CD14-positive monocyte (primary cell): ENCODE measurements around the gene PTPRN2. TPM values are rescaled to one million over a fixed set of nuclear protein-coding genes. Genes with fewer than 3 reads are reported as not detected.

ENCODE experiments used
- DNase-seq, 3 donors: peaks; one replicate each; pipeline ENCODE4 v3.0.0-alpha.2; 2011 to 2022
- H2AFZ ChIP-seq: 2 replicates; pipeline ENCODE4 v1.6.0; 2012; ENCODE audit warnings: mild to moderate bottlenecking, low read depth, low read length, inconsistent platforms; ENCODE audit not compliant: insufficient read depth, poor library complexity, severe bottlenecking
- H3K27ac ChIP-seq, 2 donors: 1 replicate in 1 of 2; 2 replicates in 1 of 2; pipeline ENCODE4 v1.5.1; 2012 to 2013; ENCODE audit warnings: low read length in 2 of 2, control low read depth in 1 of 2, inconsistent platforms in 1 of 2, low read depth in 1 of 2, mild to moderate bottlenecking in 1 of 2
- H3K27me3 ChIP-seq, 2 donors: one replicate each; pipeline versions ENCODE4 v1.6.0 to v1.6.1; 2011 to 2013; ENCODE audit warnings: low read length in 2 of 2; ENCODE audit not compliant: control insufficient read depth in 2 of 2, insufficient read depth in 2 of 2
- H3K36me3 ChIP-seq, 2 donors: replicated peaks in 1 of 2; 1 replicate in 1 of 2; 2 replicates in 1 of 2; pipeline versions ENCODE4 v1.5.1 to v1.6.1; 2012 to 2013; ENCODE audit warnings: low read length in 2 of 2, control low read depth in 1 of 2, inconsistent platforms in 1 of 2, mild to moderate bottlenecking in 1 of 2; ENCODE audit not compliant: insufficient read depth in 2 of 2, control insufficient read depth in 1 of 2
- H3K4me1 ChIP-seq, 2 donors: 1 replicate in 1 of 2; 2 replicates in 1 of 2; pipeline versions ENCODE4 v1.5.1 to v1.6.1; 2012 to 2013; ENCODE audit warnings: low read length in 2 of 2, control low read depth in 1 of 2, inconsistent platforms in 1 of 2, mild to moderate bottlenecking in 1 of 2, moderate library complexity in 1 of 2; ENCODE audit not compliant: insufficient read depth in 2 of 2, control insufficient read depth in 1 of 2
- H3K4me2 ChIP-seq: replicated peaks from 2 replicates; pipeline ENCODE3; 2012; ENCODE audit warnings: low read length, moderate library complexity, mild to moderate bottlenecking; ENCODE audit not compliant: poor library complexity, severe bottlenecking; ENCODE audit errors: extremely low read depth
- H3K4me3 ChIP-seq, 3 experiments: fragments of 200-600 bp in 1 of 3; sonication (generic) in 1 of 3; replicated peaks in 1 of 3; 1 replicate in 2 of 3; 2 replicates in 1 of 3; pipeline ENCODE4 v1.5.1; 2011 to 2013; ENCODE audit warnings: low read length in 3 of 3, mild to moderate bottlenecking in 3 of 3, control low read depth in 2 of 3, low read depth in 2 of 3, inconsistent platforms in 1 of 3, moderate library complexity in 1 of 3
- H3K79me2 ChIP-seq: 2 replicates; pipeline ENCODE4 v1.6.0; 2012; ENCODE audit warnings: mild to moderate bottlenecking, control low read depth, inconsistent platforms, low read length, moderate library complexity; ENCODE audit not compliant: insufficient read depth
- H3K9ac ChIP-seq: 2 replicates; pipeline ENCODE4 v1.6.0; 2017; ENCODE audit warnings: low read length, mild to moderate bottlenecking; ENCODE audit not compliant: insufficient read depth, poor library complexity, severe bottlenecking
- H3K9me3 ChIP-seq, 2 donors: replicated peaks in 1 of 2; 1 replicate in 1 of 2; 2 replicates in 1 of 2; pipeline versions ENCODE4 v1.5.1 to v1.6.1; 2012 to 2013; ENCODE audit warnings: low read length in 2 of 2, control low read depth in 1 of 2; ENCODE audit not compliant: control insufficient read depth in 1 of 2, insufficient read depth in 1 of 2
- H4K20me1 ChIP-seq: 2 replicates; pipeline ENCODE4 v1.6.0; 2012; ENCODE audit warnings: mild to moderate bottlenecking, low read length, control low read depth, moderate library complexity; ENCODE audit not compliant: insufficient read depth
- H3K27ac Mint-ChIP-seq, 7 donors: one replicate each; pipeline ENCODE4 v1.8.0; 2020; ENCODE audit warnings: mild to moderate bottlenecking in 7 of 7, mixed read lengths in 7 of 7, moderate library complexity in 6 of 7, inconsistent platforms in 2 of 7
- H3K27me3 Mint-ChIP-seq, 3 donors: one replicate each; pipeline ENCODE4 v1.8.0; 2021 to 2022; ENCODE audit warnings: low read depth in 3 of 3, mild to moderate bottlenecking in 3 of 3, mixed read lengths in 3 of 3, moderate library complexity in 3 of 3, inconsistent platforms in 1 of 3
- H3K36me3 Mint-ChIP-seq, 2 donors: one replicate each; pipeline ENCODE4 v1.8.0; 2020; ENCODE audit warnings: mixed read lengths in 2 of 2, inconsistent platforms in 1 of 2, mild to moderate bottlenecking in 1 of 2
- H3K4me1 Mint-ChIP-seq: one replicate; pipeline ENCODE4 v1.8.0; 2020; ENCODE audit warnings: mild to moderate bottlenecking, mixed read lengths
- H3K4me3 Mint-ChIP-seq, 2 donors: one replicate each; pipeline ENCODE4 v1.8.0; 2020; ENCODE audit warnings: mild to moderate bottlenecking in 2 of 2, mixed read lengths in 2 of 2, moderate library complexity in 1 of 2
- H3K9me3 Mint-ChIP-seq, 7 donors: one replicate each; pipeline ENCODE4 v1.8.0; 2020 to 2022; ENCODE audit warnings: mixed read lengths in 7 of 7, mild to moderate bottlenecking in 6 of 7, moderate library complexity in 6 of 7, inconsistent platforms in 2 of 7
- WGBS: methylation state at CpG from one replicate; pipeline ENCODE4 v1.1.5; 2013; ENCODE audit warnings: missing lambda C conversion rate; ENCODE audit not compliant: insufficient coverage; 5-methylcytosine and 5-hydroxymethylcytosine counted together
- intact Hi-C, 2 donors: fragments of 100-400 bp; cut with micrococcal nuclease; formaldehyde crosslinking; loops; one replicate each; pipeline versions ENCODE4 v1.15.0 to v1.15.1; 2023
- polyA plus RNA-seq, 3 donors: library from polyadenylated mRNA; depleted of rRNA in 1 of 3; unstranded in 2 of 3; stranded (reverse) in 1 of 3; fragments of 300-500 nt in 2 of 3; fragments of >200 nt in 1 of 3; fragmentation: Illumina TruSeq in 2 of 3; gene quantifications; 1 replicate in 2 of 3; 2 replicates in 1 of 3; pipeline ENCODE4 v1.2.3, GENCODE V29; 2012 to 2021
- TF ChIP-seq, protein P1 (sequence below): fragments of 200-600 bp; IDR thresholded peaks from one replicate; pipeline ENCODE4 v1.8.0; 2022; ENCODE audit warnings: antibody characterized with exemption, mild to moderate bottlenecking

The PTPRN2 gene
- polyA plus RNA-seq, 3 donors, result 0.25 to 1.4 (median 0.97) TPM

DNA sequence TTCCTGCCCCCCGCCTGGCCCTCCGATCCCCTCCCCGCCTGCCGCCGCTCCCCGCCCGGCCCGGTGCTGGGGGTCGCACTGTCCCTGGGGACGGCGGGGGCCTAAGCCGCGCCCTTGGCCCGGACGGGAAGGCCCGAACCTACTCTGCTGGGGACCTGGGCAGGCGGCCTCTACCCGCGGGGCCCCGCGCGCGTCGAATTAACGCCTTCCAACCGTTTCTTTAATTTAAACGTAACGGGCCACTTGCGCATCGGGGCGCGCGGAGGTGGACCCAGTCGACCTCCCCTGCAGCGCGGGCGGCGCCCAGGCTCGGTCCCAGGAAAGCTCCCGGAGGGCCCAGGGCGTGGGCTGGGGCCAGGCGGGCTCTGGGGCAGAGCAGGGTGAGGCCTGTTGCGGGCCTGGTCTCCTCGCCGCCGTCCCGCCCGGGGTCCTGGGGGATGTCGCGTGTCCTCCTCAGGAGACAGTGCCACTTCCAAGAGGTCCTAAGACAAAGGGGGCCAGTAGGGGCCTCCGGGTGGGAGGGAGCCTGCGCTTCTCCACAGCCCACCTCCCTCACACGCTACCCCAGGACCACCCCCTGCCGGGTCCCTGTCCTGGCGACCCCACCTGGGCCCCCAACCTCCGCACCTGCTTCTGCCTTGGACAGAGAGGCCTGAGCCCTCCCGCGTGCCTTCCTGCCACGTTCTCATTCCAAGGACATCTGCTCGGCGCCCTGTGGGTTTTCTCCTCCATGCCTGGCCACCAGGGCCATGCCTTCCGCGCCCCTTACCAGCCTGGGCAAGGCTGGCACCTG lies 658 bp upstream of the PTPRN2 start:
- Histone ChIP-seq H3K9me3 (peaks cover 0 to 2% of the 10 kb centered on the region in 2 donors), H2AFZ (no peak overlapping the region), H3K27ac (no peak overlapping the region), H3K36me3 (no peaks in the 10 kb centered on the region), H3K27me3 (peaks cover 26 to 52% of the 10 kb centered on the region in 2 donors), H3K4me2 (peak overlapping the region; percentile 42), H3K4me1 (no peaks in the 10 kb centered on the region), H3K79me2 (no peaks in the 10 kb centered on the region), H4K20me1 (no peaks in the 10 kb centered on the region), H3K4me3 (no peak overlapping the region), H3K9ac (no peak overlapping the region)
- no peaks in the 10 kb centered on the region for H3K36me3 Mint-ChIP-seq
- H3K4me3 Mint-ChIP-seq, result peak overlapping the region in 1 of 2 donors; percentile 63
- H3K27ac Mint-ChIP-seq, result no peak overlapping the region
- no peak for DNase-seq
- peaks cover 0 to 24% (median 9%) of the 10 kb centered on the region in 7 donors for H3K9me3 Mint-ChIP-seq
- TF ChIP-seq, protein P1, sequence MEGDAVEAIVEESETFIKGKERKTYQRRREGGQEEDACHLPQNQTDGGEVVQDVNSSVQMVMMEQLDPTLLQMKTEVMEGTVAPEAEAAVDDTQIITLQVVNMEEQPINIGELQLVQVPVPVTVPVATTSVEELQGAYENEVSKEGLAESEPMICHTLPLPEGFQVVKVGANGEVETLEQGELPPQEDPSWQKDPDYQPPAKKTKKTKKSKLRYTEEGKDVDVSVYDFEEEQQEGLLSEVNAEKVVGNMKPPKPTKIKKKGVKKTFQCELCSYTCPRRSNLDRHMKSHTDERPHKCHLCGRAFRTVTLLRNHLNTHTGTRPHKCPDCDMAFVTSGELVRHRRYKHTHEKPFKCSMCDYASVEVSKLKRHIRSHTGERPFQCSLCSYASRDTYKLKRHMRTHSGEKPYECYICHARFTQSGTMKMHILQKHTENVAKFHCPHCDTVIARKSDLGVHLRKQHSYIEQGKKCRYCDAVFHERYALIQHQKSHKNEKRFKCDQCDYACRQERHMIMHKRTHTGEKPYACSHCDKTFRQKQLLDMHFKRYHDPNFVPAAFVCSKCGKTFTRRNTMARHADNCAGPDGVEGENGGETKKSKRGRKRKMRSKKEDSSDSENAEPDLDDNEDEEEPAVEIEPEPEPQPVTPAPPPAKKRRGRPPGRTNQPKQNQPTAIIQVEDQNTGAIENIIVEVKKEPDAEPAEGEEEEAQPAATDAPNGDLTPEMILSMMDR, result no peak
- WGBS, result 14% methylated on average over 58 of the region's 63 CpGs
- H3K27me3 Mint-ChIP-seq, result peaks cover 40 to 66% (median 47%) of the 10 kb centered on the region in 3 donors
- no peaks in the 10 kb centered on the region for H3K4me1 Mint-ChIP-seq
- intact Hi-C loops, result no loop called here

DNA sequence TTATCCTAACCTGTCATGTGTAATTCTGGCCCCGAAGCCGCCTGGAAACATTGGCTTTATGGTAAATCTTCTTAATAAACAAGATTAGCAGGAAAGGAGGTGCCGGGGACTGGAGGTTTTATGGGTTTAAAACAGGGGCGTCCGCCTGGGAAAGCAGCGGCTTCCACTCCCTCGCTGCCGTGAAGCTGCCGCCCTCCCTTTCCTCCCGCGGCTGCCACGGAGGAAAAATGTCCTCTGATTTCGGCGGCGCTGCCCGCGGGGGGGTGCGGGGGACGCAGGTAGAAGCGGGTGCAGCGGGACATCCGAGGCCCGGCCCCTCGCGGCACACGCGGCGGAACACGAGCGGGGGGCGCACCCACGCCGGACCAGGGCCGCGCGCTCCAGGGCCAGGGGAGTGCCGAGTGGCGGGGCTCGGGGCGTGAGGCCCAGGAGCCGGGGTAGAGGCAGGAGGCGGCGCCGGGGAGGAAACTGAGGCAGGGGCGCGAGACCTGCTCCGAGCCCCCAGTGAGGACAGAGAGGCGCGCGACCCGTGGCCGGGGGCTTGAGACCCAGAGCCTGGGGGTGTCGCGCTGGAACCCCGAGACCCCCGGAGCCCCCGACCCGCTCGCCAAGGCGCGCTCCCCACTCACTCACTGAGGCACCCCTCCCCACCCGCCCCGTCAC lies 993 bp downstream of the PTPRN2 start:
- Mint-ChIP-seq H3K4me1 (no peaks in the 10 kb centered on the region), H3K27me3 (peaks cover 40 to 67% (median 50%) of the 10 kb centered on the region in 3 donors), H3K27ac (no peak overlapping the region), H3K36me3 (no peaks in the 10 kb centered on the region), H3K9me3 (peaks cover 0 to 20% (median 10%) of the 10 kb centered on the region in 7 donors), H3K4me3 (peak overlapping the region in 1 of 2 donors; percentile 81)
- Histone ChIP-seq H4K20me1 (no peaks in the 10 kb centered on the region), H3K36me3 (no peaks in the 10 kb centered on the region), H3K4me3 (no peak overlapping the region), H3K9ac (no peak overlapping the region), H3K4me2 (no peak overlapping the region), H3K9me3 (peaks cover 0 to under 1% of the 10 kb centered on the region in 2 donors), H2AFZ (no peak overlapping the region), H3K27me3 (peaks cover 26 to 52% of the 10 kb centered on the region in 2 donors), H3K27ac (no peak overlapping the region), H3K4me1 (no peaks in the 10 kb centered on the region), H3K79me2 (no peaks in the 10 kb centered on the region)
- intact Hi-C loops, result no loop called here
- 6% methylated on average over 54 of the region's 63 CpGs for WGBS
- TF ChIP-seq, protein P1, result no peak
- no peak for DNase-seq
